WTC11 (cell line): ENCODE measurements around the gene ZFP69. TPM values are rescaled to one million over a fixed set of nuclear protein-coding genes. Genes with fewer than 3 reads are reported as not detected.

Experiments used
- ATAC-seq: fragments of 200-7000 bp; cut with Tn5 transposase; 2 replicates; pipeline ENCODE4 v1.10.0; 2021; ENCODE audit warnings: mild to moderate bottlenecking, moderate library complexity
- CTCF ChIA-PET: fragments of 300-600 bp; sonication (Branson Sonifier 250); formaldehyde crosslinking; loops from one replicate; lab custom pipeline; 2021; ENCODE audit warnings: antibody characterized with exemption; lab: Charles Lee
- POLR2A ChIA-PET: fragments of 350-600 bp; sonication (Branson Sonifier 250); formaldehyde crosslinking; loops from one replicate; lab custom pipeline; 2021; ENCODE audit warnings: antibody characterized with exemption; lab: Charles Lee
- DNase-seq: peaks from one replicate; pipeline ENCODE4 v3.0.0; 2021; ENCODE audit warnings: low spot score
- H3K27ac Mint-ChIP-seq: 2 replicates; pipeline ENCODE4 v1.8.0; 2021; ENCODE audit warnings: mixed read lengths
- H3K27me3 Mint-ChIP-seq: 2 replicates; pipeline ENCODE4 v1.8.0; 2021; ENCODE audit warnings: low read depth, mild to moderate bottlenecking, moderate library complexity, mixed read lengths
- H3K36me3 Mint-ChIP-seq: 2 replicates; pipeline ENCODE4 v1.8.0; 2021; ENCODE audit warnings: mixed read lengths
- H3K4me1 Mint-ChIP-seq: 2 replicates; pipeline ENCODE4 v1.8.0; 2022; ENCODE audit warnings: mixed read lengths
- H3K4me3 Mint-ChIP-seq: 2 replicates; pipeline ENCODE4 v1.8.0; 2021; ENCODE audit warnings: mild to moderate bottlenecking, moderate library complexity, mixed read lengths
- H3K9me3 Mint-ChIP-seq: 2 replicates; pipeline ENCODE4 v1.8.0; 2021; ENCODE audit warnings: mixed read lengths
- AFF4 ChIP-seq: sonication (generic); formaldehyde crosslinking; IDR thresholded peaks from 2 replicates; pipeline ENCODE4 v1.8.1; 2023; ENCODE audit warnings: mild to moderate bottlenecking, missing genetic modification reagents, borderline replicate concordance
- ATF3 ChIP-seq: sonication (generic); formaldehyde crosslinking; conservative IDR thresholded peaks from 2 replicates; pipeline ENCODE4 v1.8.1; 2022; ENCODE audit warnings: mild to moderate bottlenecking, missing genetic modification reagents
- CREM ChIP-seq: sonication (generic); formaldehyde crosslinking; IDR thresholded peaks from 2 replicates; pipeline ENCODE4 v1.8.1; 2022; ENCODE audit warnings: mild to moderate bottlenecking, missing genetic modification reagents, moderate library complexity
- E2F5 ChIP-seq: sonication (generic); formaldehyde crosslinking; IDR thresholded peaks from 2 replicates; pipeline ENCODE4 v1.8.1; 2022; ENCODE audit warnings: mild to moderate bottlenecking, moderate library complexity, missing genetic modification reagents
- EMX1 ChIP-seq: fragments of 250-450 bp; sonication (Bioruptor Pico); IDR thresholded peaks from 2 replicates; pipeline ENCODE4 v1.8.0; 2021; ENCODE audit warnings: mild to moderate bottlenecking
- FOXK1 ChIP-seq: sonication (generic); formaldehyde crosslinking; IDR thresholded peaks from 2 replicates; pipeline ENCODE4 v1.8.0; 2022; ENCODE audit warnings: mild to moderate bottlenecking, moderate library complexity, missing genetic modification reagents
- FOXP1 ChIP-seq: sonication (generic); formaldehyde crosslinking; IDR thresholded peaks from 2 replicates; pipeline ENCODE4 v1.8.0; 2022; ENCODE audit warnings: missing genetic modification reagents, mild to moderate bottlenecking, moderate library complexity, borderline replicate concordance
- FOXP4 ChIP-seq: sonication (generic); formaldehyde crosslinking; IDR thresholded peaks from 2 replicates; pipeline ENCODE4 v1.8.0; 2022; ENCODE audit warnings: mild to moderate bottlenecking, missing genetic modification reagents
- GABPB1 ChIP-seq: sonication (generic); formaldehyde crosslinking; IDR thresholded peaks from 2 replicates; pipeline ENCODE4 v1.8.1; 2023; ENCODE audit warnings: mild to moderate bottlenecking, missing genetic modification reagents
- HMGXB4 ChIP-seq: sonication (generic); formaldehyde crosslinking; IDR thresholded peaks from 2 replicates; pipeline ENCODE4 v1.8.1; 2023; ENCODE audit warnings: mild to moderate bottlenecking, moderate library complexity, missing genetic modification reagents
- KAT7 ChIP-seq: sonication (generic); formaldehyde crosslinking; IDR thresholded peaks from 2 replicates; pipeline ENCODE4 v1.8.1; 2023; ENCODE audit warnings: missing genetic modification reagents, mild to moderate bottlenecking, borderline replicate concordance
- MAX ChIP-seq: sonication (generic); formaldehyde crosslinking; IDR thresholded peaks from 2 replicates; pipeline ENCODE4 v1.8.0; 2022; ENCODE audit warnings: mild to moderate bottlenecking, missing genetic modification reagents
- RELA ChIP-seq: sonication (generic); formaldehyde crosslinking; IDR thresholded peaks from 2 replicates; pipeline ENCODE4 v1.8.1; 2022; ENCODE audit warnings: missing genetic modification reagents, mild to moderate bottlenecking, borderline replicate concordance
- SMAD3 ChIP-seq: sonication (generic); formaldehyde crosslinking; IDR thresholded peaks from 2 replicates; pipeline ENCODE4 v1.8.0; 2022; ENCODE audit warnings: missing genetic modification reagents, mild to moderate bottlenecking, borderline replicate concordance
- SMAD4 ChIP-seq: sonication (generic); formaldehyde crosslinking; IDR thresholded peaks from 2 replicates; pipeline ENCODE4 v1.8.0; 2022; ENCODE audit warnings: mild to moderate bottlenecking, missing genetic modification reagents
- SP1 ChIP-seq: sonication (generic); formaldehyde crosslinking; conservative IDR thresholded peaks from 2 replicates; pipeline ENCODE4 v1.8.1; 2022; ENCODE audit warnings: missing genetic modification reagents
- TEAD1 ChIP-seq: sonication (generic); formaldehyde crosslinking; IDR thresholded peaks from 2 replicates; pipeline ENCODE4 v1.8.0; 2022; ENCODE audit warnings: mild to moderate bottlenecking, missing genetic modification reagents
- TP53 ChIP-seq: sonication (generic); formaldehyde crosslinking; IDR thresholded peaks from 2 replicates; pipeline ENCODE4 v1.8.1; 2023; ENCODE audit warnings: mild to moderate bottlenecking, missing genetic modification reagents
- USF2 ChIP-seq: sonication (generic); formaldehyde crosslinking; IDR thresholded peaks from 2 replicates; pipeline ENCODE4 v1.8.1; 2023; ENCODE audit warnings: mild to moderate bottlenecking, missing genetic modification reagents, moderate library complexity
- ZBTB21 ChIP-seq: sonication (generic); formaldehyde crosslinking; IDR thresholded peaks from 2 replicates; pipeline ENCODE4 v1.8.1; 2023; ENCODE audit warnings: mild to moderate bottlenecking, missing genetic modification reagents, borderline replicate concordance
- ZNF263 ChIP-seq: sonication (generic); formaldehyde crosslinking; IDR thresholded peaks from 2 replicates; pipeline ENCODE4 v1.8.1; 2022; ENCODE audit warnings: low read depth, mild to moderate bottlenecking, moderate library complexity, missing genetic modification reagents
- ZNF317 ChIP-seq: sonication (generic); formaldehyde crosslinking; IDR thresholded peaks from 2 replicates; pipeline ENCODE4 v1.8.1; 2023; ENCODE audit warnings: low read depth, mild to moderate bottlenecking, moderate library complexity, missing genetic modification reagents, borderline replicate concordance
- ZNF423 ChIP-seq: fragments of 250-450 bp; sonication (Bioruptor Pico); IDR thresholded peaks from 2 replicates; pipeline ENCODE4 v2.1.2; 2022; ENCODE audit warnings: mild to moderate bottlenecking, moderate library complexity
- ZNF512 ChIP-seq: sonication (generic); formaldehyde crosslinking; IDR thresholded peaks from 2 replicates; pipeline ENCODE4 v1.8.1; 2022; ENCODE audit warnings: missing genetic modification reagents, borderline replicate concordance
- total RNA-seq: library from RNA; stranded (reverse); gene quantifications from 3 replicates; pipeline ENCODE4 v1.2.3, GENCODE V29; 2021

Gene ZFP69
- total RNA-seq, 1 experiment from 2014 or later, result 3.2 TPM

GRCh38 chr1:40449684-40450494 is 27.2 kb upstream of the ZFP69 start, which contains the start of gene ZFP69B:
ZFP69B (plus strand) TSS chr1:40450476; CDS start chr1:40450962, 486 bp downstream.
- ChIA-PET CTCF (interaction anchor here (0.5 to 2.0 kb wide), 9 partner anchors 11 to 306 kb away, joined by 3 to 28 read pairs (median 5); partner anchors contain the start of gene ZNF684), POLR2A (interaction anchor here (0.6 to 0.7 kb wide), 2 partner anchors 10 to 47 kb away, joined by 3 read pairs; no protein-coding TSS in a partner anchor)
- H3K9me3 Mint-ChIP-seq, result peaks cover 38% of the 10 kb centered on the region
- H3K4me3 Mint-ChIP-seq, result peak within 1 kb of the TSS; percentile 81
- peaks cover 22% of the 10 kb centered on the region for H3K4me1 Mint-ChIP-seq
- ATAC-seq, result peak; percentile 93
- H3K27me3 Mint-ChIP-seq, result peaks cover 4% of the 10 kb centered on the region
- DNase-seq, result peak; percentile 94
- H3K27ac Mint-ChIP-seq, result peak within 1 kb of the TSS; percentile 80
- H3K36me3 Mint-ChIP-seq, result peaks cover 16% of the 10 kb centered on the region
- TF ChIP-seq AFF4 (CRISPR knock-in tag), result no peak
- peak; percentile 89 for TF ChIP-seq ZBTB21
- TF ChIP-seq MAX (CRISPR knock-in tag), result peak; percentile 87; the same call in 1 of the 2 replicates
- TF ChIP-seq TP53 (CRISPR knock-in tag), result peak; percentile 50; the same call in 1 of the 2 replicates
- peak; percentile 58; the same call in 1 of the 2 replicates for TF ChIP-seq KAT7 (CRISPR knock-in tag)
- peak; percentile 87 for TF ChIP-seq SP1
- peak; percentile 89; the same call in 1 of the 2 replicates for TF ChIP-seq FOXP1 (CRISPR knock-in tag)
- peak; percentile 36; the same call in 1 of the 2 replicates for TF ChIP-seq ZNF423 (CRISPR knock-in tag)
- TF ChIP-seq GABPB1, result peak; percentile 87
- TF ChIP-seq EMX1 (CRISPR knock-in tag), result no peak
- TF ChIP-seq ATF3 (CRISPR knock-in tag), result no peak
- TF ChIP-seq ZNF263 (CRISPR knock-in tag), result peak; percentile 95
- TF ChIP-seq ZNF317, result no peak
- TF ChIP-seq ZNF512 (CRISPR knock-in tag), result no peak
- TF ChIP-seq SMAD3 (CRISPR knock-in tag), result peak; percentile 50; the same call in 1 of the 2 replicates
- TF ChIP-seq E2F5 (CRISPR knock-in tag), result peak; percentile 89
- TF ChIP-seq CREM (CRISPR knock-in tag), result peak; percentile 81; the same call in 1 of the 2 replicates
- TF ChIP-seq RELA (CRISPR knock-in tag), result peak; percentile 69; the same call in 1 of the 2 replicates
- peak; percentile 84; the same call in 1 of the 2 replicates for TF ChIP-seq FOXP4 (CRISPR knock-in tag)
- TF ChIP-seq TEAD1 (CRISPR knock-in tag), result peak; percentile 85; the same call in 1 of the 2 replicates
- 0 out of 2 replicates have a peak, but pooled peaks have one; percentile 51 for TF ChIP-seq SMAD4 (CRISPR knock-in tag)
- peak; percentile 76 for TF ChIP-seq FOXK1 (CRISPR knock-in tag)
- TF ChIP-seq USF2, result peak; percentile 44; the same call in 1 of the 2 replicates
- TF ChIP-seq HMGXB4 (CRISPR knock-in tag), result peak; percentile 92
